ENCODE data around the gene KLHL33.

DNA sequence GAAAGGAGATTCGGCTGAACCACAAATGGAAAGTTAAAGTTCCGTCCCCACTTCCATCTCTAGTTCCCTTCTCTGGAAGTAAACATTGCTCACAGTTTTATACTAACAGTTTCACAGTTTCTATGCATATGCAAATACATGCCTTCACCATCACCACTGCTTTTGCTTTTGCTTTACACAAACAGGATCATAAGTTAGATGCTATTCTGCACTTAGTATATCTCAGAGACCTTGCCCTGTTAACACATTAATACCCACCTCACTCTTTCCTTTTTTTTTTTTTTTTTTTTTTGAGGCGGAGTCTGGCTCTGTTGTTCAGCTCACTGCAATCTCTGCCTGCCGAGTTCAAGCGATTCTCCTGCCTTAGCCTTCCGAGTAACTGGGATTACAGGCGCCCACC is 23.6 kb downstream of the KLHL33 start:
- TF ChIP-seq, protein P1, sequence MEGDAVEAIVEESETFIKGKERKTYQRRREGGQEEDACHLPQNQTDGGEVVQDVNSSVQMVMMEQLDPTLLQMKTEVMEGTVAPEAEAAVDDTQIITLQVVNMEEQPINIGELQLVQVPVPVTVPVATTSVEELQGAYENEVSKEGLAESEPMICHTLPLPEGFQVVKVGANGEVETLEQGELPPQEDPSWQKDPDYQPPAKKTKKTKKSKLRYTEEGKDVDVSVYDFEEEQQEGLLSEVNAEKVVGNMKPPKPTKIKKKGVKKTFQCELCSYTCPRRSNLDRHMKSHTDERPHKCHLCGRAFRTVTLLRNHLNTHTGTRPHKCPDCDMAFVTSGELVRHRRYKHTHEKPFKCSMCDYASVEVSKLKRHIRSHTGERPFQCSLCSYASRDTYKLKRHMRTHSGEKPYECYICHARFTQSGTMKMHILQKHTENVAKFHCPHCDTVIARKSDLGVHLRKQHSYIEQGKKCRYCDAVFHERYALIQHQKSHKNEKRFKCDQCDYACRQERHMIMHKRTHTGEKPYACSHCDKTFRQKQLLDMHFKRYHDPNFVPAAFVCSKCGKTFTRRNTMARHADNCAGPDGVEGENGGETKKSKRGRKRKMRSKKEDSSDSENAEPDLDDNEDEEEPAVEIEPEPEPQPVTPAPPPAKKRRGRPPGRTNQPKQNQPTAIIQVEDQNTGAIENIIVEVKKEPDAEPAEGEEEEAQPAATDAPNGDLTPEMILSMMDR (IDR thresholded peaks at IDR 0.05; ENCODE audit: borderline replicate concordance, extremely low read depth, low read length, poor library complexity, severe bottlenecking): no peak
- no peak for TF ChIP-seq EZH2 (IDR thresholded peaks at IDR 0.05; ENCODE audit: borderline replicate concordance, low read depth, low read length, severe bottlenecking)

All from DND-41 (cell line).